ENCODE measurements around the gene KRT85. TPM values are rescaled to one million over a fixed set of nuclear protein-coding genes. Genes with fewer than 3 reads are reported as not detected.
A peak's percentile ranks its signal among the peaks of the same experiment; 100 is the strongest.

Gene KRT85
- total RNA-seq, 1 donor from 2014 or later: not detected

- H3K9me3 Mint-ChIP-seq (ENCODE audit: unreplicated experiment): no peaks in the 10 kb centered on the region
Observed at GRCh38 chr12:52324153-52324444, 43.2 kb downstream of the KRT85 start.

DNA sequence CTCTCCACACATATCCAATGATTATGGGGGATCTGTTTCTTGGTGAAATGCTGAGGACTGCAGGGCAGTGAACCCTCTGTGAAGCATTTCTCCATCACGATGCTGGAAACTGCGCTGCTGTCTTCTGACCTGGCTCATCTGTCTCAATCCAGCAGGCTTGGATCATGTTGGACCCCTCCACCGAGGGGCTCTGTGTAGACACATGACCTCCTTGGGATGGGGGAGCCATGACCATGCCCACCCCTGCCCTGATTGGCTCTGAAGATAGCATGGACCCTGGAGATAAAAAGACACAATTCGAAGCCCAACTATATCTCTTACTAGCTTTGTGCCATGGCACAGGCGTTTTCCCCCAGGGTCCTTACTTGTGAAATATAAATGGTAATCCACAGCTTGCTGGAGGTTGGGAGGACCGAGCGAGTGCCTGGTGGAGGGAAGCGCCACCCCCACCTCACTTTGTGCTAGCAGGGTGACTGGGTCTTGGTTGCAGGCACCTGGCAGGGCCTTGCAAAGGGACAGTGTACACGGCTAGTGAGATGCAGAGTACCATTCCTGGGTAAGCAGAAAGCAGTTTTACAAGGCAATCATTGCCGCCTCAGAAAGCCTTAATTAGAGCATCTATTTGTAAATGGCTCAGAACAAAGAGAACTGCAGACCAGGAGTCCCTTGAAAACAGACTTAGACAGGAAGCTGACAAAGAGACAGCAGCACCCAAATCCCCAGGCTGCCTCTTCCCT, 43.7 kb downstream of the KRT85 start:
- Mint-ChIP-seq H3K4me1 (ENCODE audit: unreplicated experiment) (no peaks in the 10 kb centered on the region), H3K27ac (ENCODE audit: unreplicated experiment) (no peak overlapping the region), H3K27me3 (ENCODE audit: unreplicated experiment) (peaks cover 10% of the 10 kb centered on the region), H3K4me3 (ENCODE audit: unreplicated experiment) (no peak overlapping the region), H3K9me3 (ENCODE audit: unreplicated experiment) (no peaks in the 10 kb centered on the region), H3K36me3 (ENCODE audit: low read depth, unreplicated experiment) (no peaks in the 10 kb centered on the region)
- TF ChIP-seq, protein P1, sequence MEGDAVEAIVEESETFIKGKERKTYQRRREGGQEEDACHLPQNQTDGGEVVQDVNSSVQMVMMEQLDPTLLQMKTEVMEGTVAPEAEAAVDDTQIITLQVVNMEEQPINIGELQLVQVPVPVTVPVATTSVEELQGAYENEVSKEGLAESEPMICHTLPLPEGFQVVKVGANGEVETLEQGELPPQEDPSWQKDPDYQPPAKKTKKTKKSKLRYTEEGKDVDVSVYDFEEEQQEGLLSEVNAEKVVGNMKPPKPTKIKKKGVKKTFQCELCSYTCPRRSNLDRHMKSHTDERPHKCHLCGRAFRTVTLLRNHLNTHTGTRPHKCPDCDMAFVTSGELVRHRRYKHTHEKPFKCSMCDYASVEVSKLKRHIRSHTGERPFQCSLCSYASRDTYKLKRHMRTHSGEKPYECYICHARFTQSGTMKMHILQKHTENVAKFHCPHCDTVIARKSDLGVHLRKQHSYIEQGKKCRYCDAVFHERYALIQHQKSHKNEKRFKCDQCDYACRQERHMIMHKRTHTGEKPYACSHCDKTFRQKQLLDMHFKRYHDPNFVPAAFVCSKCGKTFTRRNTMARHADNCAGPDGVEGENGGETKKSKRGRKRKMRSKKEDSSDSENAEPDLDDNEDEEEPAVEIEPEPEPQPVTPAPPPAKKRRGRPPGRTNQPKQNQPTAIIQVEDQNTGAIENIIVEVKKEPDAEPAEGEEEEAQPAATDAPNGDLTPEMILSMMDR (IDR thresholded peaks at IDR 0.05; ENCODE audit: unreplicated experiment): no peak
- DNase-seq (ENCODE audit: low spot score): no peak

More at GRCh38 chr12:52324153-52324444, 43.2 kb downstream of the KRT85 start:
- H3K27ac Mint-ChIP-seq (ENCODE audit: unreplicated experiment): no peak overlapping the region
- no peaks in the 10 kb centered on the region for H3K4me1 Mint-ChIP-seq (ENCODE audit: unreplicated experiment)
- no peaks in the 10 kb centered on the region for H3K36me3 Mint-ChIP-seq (ENCODE audit: low read depth, unreplicated experiment)
- no peak overlapping the region for H3K4me3 Mint-ChIP-seq (ENCODE audit: unreplicated experiment)
- H3K27me3 Mint-ChIP-seq (ENCODE audit: unreplicated experiment): peaks cover 10% of the 10 kb centered on the region
- no peak for DNase-seq (ENCODE audit: low spot score)
- TF ChIP-seq, protein P1 (IDR thresholded peaks at IDR 0.05; ENCODE audit: unreplicated experiment): no peak

DNA sequence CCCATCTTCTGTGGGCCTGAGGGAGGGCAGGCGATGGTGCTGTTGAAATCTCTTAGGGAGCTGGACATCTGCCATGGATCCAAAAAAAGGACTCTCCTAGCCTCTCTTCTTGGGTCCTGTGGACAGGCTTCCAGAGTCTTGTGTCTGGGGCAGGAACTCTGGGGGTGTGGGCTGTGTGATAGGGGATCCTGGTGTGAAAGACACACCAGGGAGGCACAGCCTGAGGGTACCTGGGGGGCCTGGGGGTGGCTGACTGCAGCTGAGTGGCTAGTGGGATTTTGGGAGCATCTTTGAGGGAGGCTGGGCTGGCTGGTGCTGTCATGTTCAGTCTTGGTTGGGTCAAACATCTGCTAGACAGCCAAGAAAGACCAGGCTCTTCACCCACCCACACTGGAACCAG, 44.3 kb downstream of the KRT85 start:
- H3K27me3 Mint-ChIP-seq (ENCODE audit: unreplicated experiment): peaks cover 10% of the 10 kb centered on the region

GRCh38 chr12:52322069-52322468, 45.2 kb downstream of the KRT85 start:
- no peak overlapping the region for H3K4me3 Mint-ChIP-seq (ENCODE audit: unreplicated experiment)
- no peak for DNase-seq (ENCODE audit: low spot score)
- TF ChIP-seq, protein P1 (IDR thresholded peaks at IDR 0.05; ENCODE audit: unreplicated experiment): no peak
- H3K4me1 Mint-ChIP-seq (ENCODE audit: unreplicated experiment): no peaks in the 10 kb centered on the region
- H3K27ac Mint-ChIP-seq (ENCODE audit: unreplicated experiment): peak overlapping the region; percentile 24
- H3K27me3 Mint-ChIP-seq (ENCODE audit: unreplicated experiment): peaks cover 10% of the 10 kb centered on the region
- H3K9me3 Mint-ChIP-seq (ENCODE audit: unreplicated experiment): no peaks in the 10 kb centered on the region
- H3K36me3 Mint-ChIP-seq (ENCODE audit: low read depth, unreplicated experiment): no peaks in the 10 kb centered on the region

More for the DNA sequence above, 44.3 kb downstream of the KRT85 start:
- Mint-ChIP-seq H3K4me3 (ENCODE audit: unreplicated experiment) (no peak overlapping the region), H3K36me3 (ENCODE audit: low read depth, unreplicated experiment) (no peaks in the 10 kb centered on the region), H3K27ac (ENCODE audit: unreplicated experiment) (no peak overlapping the region), H3K9me3 (ENCODE audit: unreplicated experiment) (no peaks in the 10 kb centered on the region), H3K4me1 (ENCODE audit: unreplicated experiment) (no peaks in the 10 kb centered on the region)
- TF ChIP-seq, protein P1 (IDR thresholded peaks at IDR 0.05; ENCODE audit: unreplicated experiment): no peak
- DNase-seq (ENCODE audit: low spot score): no peak

DNA sequence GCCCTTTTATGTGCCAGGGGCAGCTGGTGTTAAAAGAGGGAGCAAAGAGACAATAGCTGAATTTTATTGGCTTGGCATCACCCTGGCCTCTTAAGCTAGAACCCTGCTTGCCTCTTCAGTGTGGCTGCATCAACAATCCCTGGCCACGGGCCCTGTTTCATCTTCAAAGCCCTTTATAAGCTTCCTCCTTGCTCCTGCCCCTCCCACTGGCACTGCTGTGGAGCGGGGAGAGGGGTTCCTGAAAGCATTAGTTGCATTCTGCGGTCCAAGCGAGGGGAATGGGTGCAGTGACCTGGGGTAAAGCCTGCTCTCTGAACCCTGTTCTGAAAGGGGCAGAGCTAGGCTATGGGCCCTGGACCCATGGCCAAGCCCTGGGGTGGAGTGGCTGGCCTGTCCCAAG, 45.9 kb downstream of the KRT85 start:
- H3K36me3 Mint-ChIP-seq (ENCODE audit: low read depth, unreplicated experiment): no peaks in the 10 kb centered on the region
- H3K9me3 Mint-ChIP-seq (ENCODE audit: unreplicated experiment): no peaks in the 10 kb centered on the region
- no peak overlapping the region for H3K4me3 Mint-ChIP-seq (ENCODE audit: unreplicated experiment)
- TF ChIP-seq, protein P1 (IDR thresholded peaks at IDR 0.05; ENCODE audit: unreplicated experiment): no peak
- no peak for DNase-seq (ENCODE audit: low spot score)
- H3K4me1 Mint-ChIP-seq (ENCODE audit: unreplicated experiment): no peaks in the 10 kb centered on the region
- H3K27ac Mint-ChIP-seq (ENCODE audit: unreplicated experiment): no peak overlapping the region
- peaks cover 11% of the 10 kb centered on the region for H3K27me3 Mint-ChIP-seq (ENCODE audit: unreplicated experiment)
